Transverse colon (tissue), 3 donors: ENCODE results near the gene MTCH1.

Experiments used
- CTCF ChIP-seq, 5 experiments: fragments of 200-600 bp in 3 of 5; fragments of 450-650 bp in 2 of 5; sonication (generic) in 3 of 5; IDR thresholded peaks; 1 replicate in 2 of 5; 2 replicates in 3 of 5; pipeline ENCODE4 v1.5.1; 2016 to 2017; ENCODE audit warnings: antibody characterized with exemption in 5 of 5, inconsistent platforms in 3 of 5, mild to moderate bottlenecking in 2 of 5, moderate library complexity in 1 of 5
- POLR2A ChIP-seq: fragments of 450-650 bp; IDR thresholded peaks from one replicate; pipeline ENCODE4 v1.6.1; 2016; ENCODE audit warnings: antibody characterized with exemption, mild to moderate bottlenecking, moderate library complexity

GRCh38 chr6:36975231-36976006 lies 10.6 kb downstream of the MTCH1 start:
- TF ChIP-seq CTCF (IDR thresholded peaks at IDR 0.05) (no peak), POLR2A (no peak)
